GM18520 (cell line): Measurements from ENCODE around the gene PRR14.

ENCODE experiments used
- ATAC-seq: cut with Tn5 transposase; IDR thresholded peaks from one replicate; pipeline ENCODE4 v1.9.1; 2021; ENCODE audit not compliant: unreplicated experiment

Gene PRR14

DNA sequence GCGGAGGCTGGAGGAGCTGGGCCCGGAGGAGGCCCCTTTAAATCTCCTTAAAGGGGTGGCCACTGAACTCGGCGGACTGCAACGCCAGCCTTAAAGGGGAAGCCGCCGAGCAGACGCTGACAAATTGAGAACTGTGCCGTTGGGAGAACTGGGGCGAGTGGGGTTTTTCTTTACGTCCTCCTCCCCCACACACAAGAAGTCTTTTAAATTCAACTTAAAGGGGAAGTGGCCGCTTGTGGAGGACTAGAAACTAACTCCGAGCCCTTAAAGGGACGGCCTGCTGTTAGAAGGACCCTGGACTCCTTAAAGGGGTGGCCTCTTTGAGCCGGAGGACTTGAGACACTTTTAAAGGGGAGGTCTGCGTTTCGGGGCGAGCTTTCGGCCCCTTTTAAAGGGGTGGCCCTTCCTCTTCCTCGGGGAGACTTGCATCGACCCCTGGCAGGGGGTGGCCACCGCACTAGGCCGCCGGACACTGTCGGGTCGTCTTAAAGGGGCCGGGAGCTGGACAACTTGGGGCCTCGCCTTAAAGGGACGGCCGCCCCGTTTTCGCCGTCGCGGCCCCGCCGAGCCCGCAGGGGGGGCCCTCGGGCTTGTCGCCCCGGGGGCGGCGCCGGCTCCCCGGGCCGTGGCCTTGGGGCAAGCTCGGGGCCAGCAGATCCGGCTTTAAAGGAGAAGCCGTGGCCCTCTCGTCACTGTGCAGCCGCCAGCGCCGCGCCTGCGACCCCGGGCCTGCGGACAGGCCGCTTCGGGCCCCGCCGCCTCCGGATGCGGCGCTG, 8.2 kb downstream of the PRR14 start:
- peak; percentile 17 for ATAC-seq

DNA sequence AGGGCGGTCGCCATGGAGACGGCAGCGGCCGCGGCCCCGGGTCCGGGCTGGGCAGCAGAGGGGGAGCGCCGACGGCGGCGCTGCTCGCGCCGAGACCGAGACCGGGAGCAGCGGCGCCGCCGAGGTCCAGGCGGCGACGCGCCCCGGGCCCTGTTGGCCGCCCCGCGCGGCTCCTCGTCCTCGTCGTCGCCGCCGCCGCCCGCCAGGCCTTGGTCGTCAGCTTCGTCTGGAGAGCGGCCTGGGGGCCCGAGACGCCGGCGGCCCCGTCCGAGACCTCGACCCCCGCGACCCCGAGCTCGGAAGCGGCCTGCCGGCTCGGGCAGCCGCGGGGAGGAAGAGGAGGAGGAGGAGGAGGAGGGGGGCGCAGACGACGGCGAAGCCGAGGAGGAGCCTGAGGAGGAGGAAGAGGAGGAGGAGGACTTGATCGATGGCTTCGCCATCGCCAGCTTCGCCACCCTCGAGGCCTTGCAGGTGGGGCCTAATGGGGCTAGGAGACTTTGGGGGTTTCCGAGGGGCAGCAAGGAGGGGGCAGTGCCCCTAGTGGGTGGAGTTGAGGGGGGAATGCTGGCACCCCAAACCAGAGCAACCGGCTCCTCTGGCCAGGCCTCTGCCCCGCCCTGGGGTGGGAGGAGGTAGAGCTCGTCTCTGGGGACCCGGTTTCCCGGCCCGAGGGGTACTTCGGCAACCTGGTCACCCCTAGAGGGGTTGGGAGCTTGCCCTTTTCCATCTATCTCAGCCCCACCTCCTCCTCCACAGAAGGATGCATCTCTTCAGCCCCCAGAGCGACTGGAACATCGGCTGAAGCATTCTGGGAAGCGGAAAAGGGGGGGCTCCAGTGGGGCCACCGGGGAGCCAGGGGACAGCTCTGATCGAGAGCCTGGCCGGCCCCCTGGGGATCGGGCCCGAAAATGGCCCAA, 9.0 kb downstream of the PRR14 start:
- ATAC-seq: no peak

DNA sequence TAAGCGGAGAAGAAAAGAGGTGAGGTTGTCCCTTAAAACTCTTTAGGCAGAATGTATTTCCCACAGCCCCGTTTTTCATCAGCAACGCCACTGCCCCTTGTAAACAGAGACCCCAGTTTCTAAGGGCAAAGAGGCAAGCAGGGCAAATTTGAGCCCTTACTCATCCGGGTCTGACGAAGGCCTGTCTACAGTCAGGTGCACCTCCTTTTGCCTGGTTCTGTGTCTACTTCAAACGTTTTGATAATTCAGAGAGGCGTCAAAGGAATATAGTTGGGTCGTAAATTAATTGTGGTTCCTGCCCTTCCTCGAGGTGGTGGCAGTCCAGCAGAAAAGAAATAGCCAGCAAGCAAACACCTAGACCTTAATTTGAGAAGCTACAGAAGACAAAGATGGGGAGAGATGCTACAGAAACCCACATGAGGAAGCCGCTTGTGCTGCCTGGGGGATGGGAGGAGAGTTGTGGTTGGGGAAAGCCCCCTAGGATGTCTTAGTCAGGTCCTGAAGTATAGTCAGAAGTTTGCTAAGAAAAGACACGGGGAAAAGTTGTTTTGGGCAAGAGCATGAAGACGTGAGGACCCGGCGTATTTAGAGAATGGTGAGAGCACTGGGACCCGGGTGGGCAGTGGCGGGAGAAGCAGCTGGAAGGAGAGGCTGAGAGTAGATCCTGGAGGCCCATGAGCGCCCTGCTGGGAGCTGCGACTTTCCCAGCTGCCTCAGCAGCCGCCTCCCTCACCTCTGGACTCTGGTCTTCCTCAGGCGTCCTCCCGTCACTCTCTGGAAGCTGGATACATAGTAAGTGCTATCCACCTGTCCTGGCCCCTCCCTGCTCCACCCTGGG, 9.9 kb downstream of the PRR14 start:
- ATAC-seq: no peak

DNA sequence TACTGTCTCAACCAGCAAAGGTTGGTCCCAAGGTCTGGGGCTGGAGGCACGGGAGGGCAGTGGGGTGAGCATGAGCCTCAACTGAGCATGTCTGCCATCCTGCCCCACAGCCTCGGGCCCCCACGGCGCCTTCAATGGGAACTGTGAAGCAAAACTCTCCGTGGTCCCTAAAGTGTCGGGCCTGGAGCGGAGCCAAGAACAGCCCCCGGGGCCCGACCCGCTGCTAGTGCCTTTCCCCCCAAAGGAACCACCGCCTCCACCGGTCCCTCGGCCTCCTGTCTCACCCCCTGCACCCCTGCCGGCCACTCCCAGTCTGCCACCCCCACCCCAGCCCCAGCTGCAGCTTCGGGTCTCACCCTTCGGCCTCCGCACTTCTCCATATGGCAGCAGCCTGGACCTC, 11.7 kb downstream of the PRR14 start:
- no peak for ATAC-seq

DNA sequence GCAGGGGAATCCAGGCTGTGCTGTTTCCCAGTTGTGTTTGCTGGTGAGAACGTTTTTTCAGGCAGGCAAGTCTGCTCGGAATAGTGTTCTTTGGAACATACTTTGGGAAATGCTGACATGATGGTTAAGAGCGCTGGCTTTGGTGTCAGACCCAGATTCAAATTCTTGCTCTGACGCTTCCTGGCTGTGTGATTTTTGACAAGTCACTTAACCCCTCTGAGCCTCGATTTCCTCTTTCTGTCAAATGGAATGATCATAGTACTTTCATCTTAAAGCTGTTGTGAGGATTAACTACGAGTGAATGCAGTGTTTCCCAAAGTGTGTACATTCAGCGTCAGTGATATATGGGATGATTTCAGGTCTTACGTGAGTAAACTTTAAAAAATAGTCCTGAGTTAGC, 12.3 kb downstream of the PRR14 start:
- ATAC-seq: no peak

DNA sequence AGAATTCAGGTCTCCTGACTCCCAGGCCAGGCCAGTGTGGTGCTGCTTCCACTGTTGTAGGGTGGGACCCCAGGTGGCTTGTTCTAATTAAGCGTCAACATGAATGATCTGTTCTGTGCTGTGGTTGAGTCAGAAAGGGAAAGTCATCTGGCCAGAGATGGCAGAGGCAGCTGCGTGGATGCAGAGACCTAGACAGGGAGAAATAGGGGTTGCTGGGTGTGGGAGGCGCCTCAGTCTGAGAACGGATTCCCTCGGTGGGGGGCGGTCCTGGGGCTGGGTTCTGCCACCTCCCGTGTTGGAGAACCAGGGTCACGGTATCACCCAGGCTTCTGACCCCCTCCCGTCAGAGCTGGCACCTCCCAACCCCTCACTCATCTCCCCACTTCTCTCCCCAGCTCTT, 13.1 kb downstream of the PRR14 start:
- ATAC-seq: no peak

DNA sequence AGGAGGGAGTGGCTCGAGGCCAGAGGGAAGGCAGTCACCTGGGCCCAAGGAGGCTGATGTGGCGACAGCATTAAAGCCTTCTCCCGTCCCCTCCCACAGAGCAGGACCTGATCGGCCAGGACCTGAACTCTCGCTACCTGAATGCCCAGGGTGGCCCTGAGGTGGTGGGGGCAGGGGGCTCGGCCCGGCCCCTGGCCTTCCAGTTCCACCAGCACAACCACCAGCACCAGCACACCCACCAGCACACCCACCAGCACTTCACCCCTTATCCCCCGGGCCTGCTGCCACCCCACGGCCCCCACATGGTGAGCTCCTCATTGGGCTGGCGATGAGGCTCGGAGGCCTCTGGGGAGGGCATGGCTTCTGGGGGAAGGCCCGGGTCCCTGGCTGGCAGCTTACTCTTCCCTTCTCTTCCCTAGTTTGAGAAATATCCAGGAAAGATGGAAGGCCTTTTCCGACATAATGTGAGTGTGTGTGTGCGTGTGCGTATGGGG, 13.9 kb downstream of the PRR14 start:
- no peak for ATAC-seq

DNA sequence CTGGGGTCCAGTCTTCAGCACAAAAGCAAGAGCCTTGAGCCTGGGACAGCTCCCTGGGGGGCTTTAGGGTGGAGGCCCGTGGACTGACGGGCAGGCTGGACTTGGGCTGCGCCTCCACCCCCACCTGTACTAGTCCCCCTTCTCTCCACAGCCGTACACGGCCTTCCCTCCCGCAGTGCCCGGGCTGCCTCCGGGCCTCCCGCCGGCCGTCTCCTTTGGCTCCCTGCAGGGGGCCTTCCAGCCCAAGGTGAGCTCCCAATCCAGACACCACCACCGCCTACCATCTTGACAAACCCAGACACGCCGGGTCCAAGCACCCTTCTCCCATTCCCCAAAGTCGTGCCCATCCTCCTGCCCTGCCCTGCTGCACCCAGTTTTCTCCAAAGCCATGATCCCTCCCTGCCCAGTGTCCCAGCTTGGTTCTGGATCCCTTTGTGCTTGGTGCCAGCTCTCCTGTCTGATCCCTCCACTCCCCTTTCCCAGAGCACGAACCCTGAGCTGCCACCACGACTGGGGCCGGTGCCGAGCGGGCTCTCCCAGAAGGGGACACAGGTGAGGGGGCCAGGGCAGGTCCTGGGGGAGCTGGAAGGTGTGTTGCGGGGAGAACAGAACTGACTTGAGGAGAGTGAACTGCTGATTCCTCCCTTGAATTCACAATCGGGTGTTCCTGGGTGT, 14.5 kb downstream of the PRR14 start:
- no peak for ATAC-seq

DNA sequence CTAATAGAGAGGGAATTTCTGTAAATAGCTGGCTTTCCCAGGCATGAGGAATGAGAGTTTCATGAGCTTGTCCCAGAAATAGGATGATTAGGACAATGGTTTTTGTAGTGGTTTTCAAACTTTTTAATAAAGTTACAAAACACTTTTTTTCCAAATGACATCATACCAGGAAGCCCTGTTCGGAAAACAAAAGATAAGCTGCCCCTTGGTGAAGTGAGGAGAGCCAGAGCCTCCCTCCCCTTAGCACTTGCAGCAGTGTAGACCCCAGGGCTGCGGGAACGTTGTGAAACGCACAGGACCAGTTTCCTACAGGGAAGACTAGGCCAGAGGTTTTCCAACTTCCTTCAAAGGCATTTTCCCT, 15.1 kb downstream of the PRR14 start:
- ATAC-seq: no peak

DNA sequence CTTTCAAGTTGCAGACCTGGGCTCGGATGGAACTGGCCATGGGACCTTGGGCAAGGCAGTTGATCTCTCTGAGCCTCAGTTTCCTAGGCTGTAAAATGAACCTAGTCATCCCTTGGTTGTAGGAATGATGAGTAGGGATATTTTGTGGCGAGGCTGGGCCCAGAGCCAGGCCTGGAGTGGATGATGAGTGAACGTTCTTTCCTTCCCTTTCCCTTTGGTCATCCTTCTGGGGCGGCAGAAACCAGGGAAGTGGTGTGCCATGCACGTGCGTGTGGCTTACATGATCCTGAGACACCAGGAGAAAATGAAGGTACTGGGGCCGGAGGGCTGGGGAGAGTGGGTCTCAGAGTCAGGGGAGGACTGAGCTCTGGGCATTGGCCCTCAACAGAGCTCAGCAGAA, 15.9 kb downstream of the PRR14 start:
- ATAC-seq: no peak

DNA sequence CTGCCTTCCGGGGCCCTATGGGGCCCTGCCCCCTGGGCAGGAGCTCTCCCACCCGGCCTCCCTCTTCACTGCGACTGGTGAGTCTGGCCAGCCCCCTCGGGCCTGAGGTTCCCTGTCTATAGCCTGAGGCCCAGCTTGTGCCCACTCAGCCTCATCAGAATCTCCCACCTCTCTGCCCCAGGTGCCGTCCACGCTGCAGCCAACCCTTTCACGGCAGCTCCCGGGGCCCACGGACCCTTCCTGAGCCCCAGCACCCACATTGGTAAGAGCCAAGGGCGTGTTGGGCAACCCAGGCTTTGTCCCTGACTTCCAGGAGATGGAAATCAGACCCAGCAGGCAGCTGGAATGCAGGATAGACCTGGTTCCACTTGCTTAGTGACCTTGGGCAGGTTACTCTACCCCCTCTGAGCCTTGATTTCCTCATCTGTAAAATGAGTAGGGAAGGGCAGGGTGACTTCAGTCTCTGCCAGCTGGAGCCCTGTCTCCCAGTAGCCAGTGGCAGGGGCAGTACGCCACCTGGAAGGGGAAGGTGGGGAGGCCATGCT, 16.7 kb downstream of the PRR14 start:
- ATAC-seq: no peak

DNA sequence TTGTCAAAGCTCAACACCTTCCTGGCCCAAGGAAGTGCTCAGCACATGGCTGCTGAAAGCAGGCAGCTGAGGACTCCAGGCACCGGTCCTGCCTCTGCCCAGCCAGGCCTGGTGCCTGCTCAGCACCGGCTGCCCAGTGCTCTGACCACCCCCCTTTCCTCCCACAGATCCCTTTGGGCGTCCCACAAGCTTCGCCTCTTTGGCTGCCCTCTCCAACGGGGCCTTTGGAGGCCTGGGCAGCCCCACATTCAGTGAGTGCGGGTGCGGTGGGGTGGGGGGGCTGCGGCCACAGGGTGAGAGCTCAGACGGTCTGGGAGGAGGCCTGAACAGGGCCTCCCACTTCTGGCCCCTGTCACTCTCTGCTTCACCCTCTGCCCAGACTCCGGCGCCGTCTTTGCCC, 17.6 kb downstream of the PRR14 start:
- ATAC-seq: no peak

DNA sequence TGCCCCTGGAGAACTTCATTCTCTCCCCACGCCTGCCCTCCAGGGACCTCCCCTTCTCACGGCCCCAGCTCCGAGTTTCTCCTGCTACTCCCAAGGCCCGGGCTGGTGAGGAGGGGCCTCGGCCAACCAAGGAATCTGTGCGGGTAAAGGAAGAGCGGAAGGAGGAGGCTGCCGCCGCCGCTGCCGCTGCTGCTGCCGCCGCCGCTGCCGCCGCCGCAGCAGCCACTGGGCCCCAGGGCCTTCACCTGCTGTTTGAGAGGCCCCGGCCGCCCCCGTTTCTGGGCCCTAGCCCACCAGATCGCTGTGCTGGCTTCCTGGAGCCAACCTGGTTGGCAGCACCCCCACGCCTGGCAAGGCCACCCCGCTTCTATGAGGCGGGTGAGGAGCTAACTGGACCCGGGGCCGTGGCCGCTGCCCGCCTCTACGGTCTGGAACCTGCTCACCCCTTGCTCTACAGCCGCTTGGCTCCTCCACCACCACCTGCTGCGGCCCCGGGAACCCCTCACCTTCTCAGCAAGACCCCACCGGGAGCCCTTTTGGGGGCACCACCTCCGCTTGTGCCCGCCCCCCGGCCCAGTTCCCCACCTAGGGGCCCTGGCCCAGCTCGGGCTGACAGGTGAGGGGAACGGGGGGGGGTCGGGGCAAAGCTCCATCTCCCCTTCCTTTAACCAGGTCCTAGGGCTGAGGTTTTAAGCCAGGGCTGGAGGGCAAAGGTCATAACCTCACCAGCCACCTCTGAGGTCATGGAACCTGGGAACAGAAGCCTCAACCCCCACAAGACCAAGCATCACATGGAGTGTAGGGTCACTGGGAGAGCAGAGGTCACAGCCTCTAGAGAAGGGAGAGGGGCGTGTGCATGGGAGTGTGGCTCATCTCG, 18.5 kb downstream of the PRR14 start:
- no peak for ATAC-seq

DNA sequence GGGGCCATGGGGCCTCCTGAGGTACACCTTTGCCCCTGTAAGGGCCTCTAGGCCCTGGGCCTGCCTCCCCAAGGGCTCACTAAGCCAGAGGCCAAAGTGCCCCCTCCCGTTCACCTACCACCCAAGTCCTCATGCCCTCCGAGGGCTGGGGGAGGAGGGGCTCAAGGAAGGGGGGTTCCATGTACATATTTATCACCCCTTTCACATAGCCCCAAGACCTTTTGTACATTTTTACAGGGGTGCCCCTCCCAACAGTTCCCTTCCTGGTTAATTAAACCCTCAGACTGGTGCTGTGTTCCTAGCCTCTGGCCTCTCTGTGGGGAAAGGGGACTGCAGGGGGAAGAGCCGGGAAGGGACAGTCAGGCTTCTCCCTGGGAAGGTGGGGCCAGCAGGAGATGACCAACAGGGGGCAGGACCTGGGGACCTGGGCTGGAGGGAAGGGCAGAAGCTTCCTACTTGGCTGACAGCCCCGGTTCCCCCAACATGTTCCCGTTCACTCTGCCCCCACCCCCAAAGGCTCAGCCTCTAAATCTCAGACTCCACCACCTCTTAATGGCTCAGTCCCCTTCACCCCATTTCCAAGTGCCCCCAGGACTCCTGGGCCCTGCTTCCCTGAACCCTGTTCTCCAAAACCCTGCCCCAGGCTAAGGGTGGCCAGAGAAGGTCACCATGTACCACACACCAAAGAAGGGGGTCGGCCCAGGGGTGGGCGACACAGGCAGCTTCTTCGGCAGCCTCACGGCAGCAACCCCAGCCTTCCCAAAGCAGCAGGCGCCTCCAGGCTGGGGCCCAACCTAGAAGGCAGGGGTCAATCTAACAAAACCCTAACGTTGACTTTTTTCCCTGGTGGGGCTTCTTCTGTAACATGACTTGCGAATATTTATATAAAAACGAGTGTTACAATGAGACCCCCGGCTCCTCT, 19.4 kb downstream of the PRR14 start:
- no peak for ATAC-seq

DNA sequence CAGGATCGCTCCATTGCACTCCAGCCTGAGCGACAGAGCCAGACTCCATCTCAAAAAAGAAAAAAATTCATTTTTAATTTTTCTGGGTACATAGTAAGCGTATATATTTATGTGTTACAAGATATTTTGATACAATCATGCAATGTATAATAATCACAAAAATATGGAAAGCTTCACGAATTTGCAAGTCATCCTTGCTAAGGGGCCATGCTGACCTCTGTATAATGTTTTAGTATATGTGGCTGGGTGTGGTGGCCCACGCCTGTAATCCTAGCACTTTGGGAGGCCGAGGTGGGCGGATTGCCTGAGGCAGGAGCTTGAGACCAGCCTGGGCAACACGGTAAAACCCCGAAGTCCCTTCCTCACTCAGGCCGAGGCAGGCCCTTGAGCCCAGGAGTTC, 24.4 kb downstream of the PRR14 start:
- ATAC-seq: no peak

DNA sequence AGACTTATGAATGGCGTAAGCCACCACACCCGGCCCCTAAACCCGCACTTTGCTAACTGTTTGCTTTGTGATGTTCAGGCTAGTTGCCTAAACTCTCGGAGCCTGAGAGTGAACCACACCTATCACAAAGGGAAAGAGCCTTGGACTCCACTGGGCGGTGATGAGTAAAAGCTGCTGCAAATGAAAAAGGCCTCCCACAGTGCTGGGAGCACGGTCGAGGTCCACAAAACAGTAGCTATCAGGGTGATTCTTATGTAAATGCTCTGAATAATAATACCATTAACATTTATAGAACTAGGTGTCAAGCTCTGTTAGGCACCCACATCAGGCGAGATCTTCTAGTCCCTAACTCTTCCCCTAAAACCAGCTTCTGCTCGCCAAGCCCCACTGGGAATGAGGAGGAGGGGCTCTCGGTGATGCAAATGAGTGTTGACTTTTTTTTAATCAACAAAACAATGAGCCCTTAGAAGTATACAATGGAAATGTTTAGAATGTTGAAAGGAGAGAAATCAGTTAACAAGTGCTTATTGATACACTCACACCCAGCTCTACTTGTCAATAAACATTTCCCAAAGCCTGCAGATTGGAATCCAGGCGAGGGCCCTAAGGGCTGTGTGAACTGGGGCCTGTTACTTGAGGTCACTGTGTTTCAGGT, 27.3 kb downstream of the PRR14 start:
- no peak for ATAC-seq

DNA sequence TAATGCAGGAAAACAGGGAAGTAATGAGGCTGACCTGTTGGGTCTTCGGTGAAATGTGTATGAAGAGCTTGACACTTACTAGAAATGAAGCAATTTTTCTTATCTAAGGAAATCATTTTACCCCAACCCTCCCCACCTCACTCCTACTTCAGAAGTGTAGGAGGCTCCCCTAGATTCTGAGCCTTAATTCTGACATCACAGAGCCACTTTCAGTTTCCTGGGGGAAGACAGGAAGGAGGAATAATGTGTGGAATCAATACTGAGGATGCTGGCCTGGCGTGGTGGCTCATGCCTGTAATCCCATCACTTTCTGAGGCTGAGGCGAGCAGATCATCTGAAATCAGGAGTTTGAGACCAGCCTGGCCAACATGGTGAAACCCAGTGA, 27.8 kb downstream of the PRR14 start:
- no peak for ATAC-seq

DNA sequence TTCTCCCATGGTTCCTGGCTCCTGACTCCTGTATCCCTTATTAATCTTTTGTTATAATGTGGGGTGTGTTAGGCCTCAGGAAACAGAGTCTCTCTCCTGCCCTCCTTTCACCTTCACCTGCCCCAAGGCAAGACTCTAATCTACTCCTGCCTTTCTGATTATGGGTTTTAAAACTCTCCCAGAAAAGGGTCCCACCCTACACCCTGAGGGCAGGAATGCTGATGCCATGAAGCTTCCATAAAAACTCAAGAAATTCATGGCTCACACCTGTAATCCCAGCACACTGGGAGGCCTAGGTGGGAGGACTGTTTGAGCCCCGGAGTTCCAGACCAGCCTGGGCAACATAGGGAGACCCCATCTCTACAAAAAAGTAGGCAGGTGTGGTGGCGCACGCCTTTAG, 29.6 kb downstream of the PRR14 start:
- ATAC-seq: no peak
